NCI-H82 treated with DMSO at 0.1 percent for 48 hours (cell line): ENCODE data around the gene ROPN1.
"Not testable (repeated sequence)": the region's sequence is repeated elsewhere in the genome, so short reads cannot be mapped to it uniquely, and the experiment has no call there.

Source experiments
- DNase-seq: peaks from one replicate; lab custom pipeline; 2025; ENCODE audit not compliant: unreplicated experiment; lab: John Stamatoyannopoulos, UW

Gene ROPN1

DNA sequence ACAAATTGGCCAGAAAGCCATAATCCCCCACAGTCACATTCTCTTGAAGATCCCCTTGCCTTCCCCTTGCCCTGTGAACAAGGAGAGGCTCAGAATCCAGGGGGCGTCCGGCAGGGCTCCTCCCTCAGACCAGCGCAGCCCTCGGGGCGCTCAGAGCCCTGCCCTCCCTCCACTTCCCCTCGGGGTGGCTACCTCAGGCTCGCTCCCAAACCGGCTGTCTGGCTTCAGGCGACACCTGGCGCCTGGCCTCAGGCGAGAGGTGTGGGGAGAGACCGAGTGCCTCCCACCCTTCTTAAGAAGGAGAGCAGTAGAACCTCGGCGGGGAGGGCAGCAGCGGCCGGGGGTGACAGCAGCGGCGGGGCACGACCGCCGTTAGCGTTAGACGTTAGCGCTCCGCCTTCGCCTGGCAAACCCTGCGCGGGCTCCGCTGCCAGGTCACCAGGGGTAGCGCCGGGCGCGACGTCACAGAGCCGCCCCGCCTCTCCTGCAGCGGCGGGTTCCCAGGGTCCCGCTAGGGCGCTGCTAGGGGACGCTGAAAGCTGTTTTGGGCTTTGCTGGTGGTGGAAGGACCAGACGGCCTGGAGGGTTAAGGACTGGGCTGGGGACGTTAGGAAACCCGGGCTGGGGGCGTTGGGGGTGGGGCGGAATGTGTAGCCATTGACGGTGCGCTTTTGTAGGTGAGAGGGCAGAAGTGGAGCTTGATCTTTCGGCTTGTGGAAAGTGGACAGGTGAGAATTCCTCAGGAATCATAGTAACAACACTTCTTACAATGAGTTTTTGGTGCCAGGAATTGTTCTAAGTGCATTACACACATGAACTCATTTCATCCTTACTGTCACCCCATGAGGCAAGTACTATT lies at the start of gene ROPN1:
Gene ROPN1, minus strand, starts transcription at position 395 of the 859 bp plus-strand sequence. CDS start 11,643 bp downstream, outside the sequence.
- not testable (repeated sequence) for DNase-seq

DNA sequence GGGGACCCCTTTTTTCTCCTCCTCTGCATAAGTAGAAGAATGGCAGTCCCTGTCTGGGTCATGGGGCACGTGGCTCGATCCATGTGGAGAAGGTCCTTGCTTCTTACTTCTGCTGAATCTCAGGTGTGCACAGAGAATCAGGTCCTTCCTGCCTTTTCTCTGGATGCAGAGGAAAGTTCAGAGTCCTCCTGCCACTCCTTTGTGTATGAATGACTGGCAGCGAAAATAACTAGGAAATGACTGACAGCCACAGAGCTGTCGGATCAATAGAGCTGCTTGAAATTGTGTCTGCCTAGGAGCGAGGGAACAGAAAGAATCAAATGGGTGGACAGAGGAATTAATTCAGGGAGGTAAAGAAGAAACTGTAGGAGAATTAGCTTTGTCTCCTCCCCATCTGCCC lies 49.6 kb upstream of the ROPN1 start:
- no peak for DNase-seq

DNA sequence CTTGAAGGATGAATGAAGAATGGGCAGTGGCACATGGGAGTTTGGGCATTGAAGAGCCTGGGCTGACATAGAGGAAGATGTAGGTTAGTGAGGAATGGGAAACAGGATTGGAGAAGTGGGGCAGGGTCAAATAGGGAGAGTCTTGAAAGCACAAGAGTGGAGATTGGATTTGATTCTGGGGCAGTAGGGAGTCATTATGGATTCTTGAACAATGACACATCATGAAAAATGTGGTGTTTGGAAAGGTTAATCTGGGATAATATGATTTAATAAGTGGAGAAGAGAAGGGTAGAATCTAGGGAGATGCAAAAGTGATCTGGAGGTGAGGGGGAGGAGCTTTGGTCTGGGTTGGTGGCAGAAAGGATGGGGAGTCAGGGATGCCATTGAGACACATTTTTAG lies 45.4 kb upstream of the ROPN1 start:
- DNase-seq, result no peak

DNA sequence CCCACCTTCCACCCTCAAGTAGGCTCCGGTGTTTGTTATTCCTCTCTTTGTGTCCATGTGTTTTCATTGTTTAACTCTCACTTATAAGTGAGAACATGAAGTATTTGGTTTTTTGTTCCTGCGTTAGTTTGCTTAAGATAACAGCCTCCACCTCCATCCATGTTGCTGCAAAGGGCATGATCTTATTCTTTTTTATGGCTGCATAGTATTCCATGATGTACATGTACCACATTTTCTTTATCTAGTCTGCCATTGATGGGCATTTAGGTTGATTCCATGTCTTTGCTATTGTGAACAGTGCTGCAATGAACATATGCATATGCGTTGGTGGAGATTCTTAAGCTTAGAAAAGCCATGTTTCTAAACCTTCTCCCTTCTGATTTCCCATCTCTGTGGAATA lies 44.3 kb upstream of the ROPN1 start:
- DNase-seq, result not testable (repeated sequence)

DNA sequence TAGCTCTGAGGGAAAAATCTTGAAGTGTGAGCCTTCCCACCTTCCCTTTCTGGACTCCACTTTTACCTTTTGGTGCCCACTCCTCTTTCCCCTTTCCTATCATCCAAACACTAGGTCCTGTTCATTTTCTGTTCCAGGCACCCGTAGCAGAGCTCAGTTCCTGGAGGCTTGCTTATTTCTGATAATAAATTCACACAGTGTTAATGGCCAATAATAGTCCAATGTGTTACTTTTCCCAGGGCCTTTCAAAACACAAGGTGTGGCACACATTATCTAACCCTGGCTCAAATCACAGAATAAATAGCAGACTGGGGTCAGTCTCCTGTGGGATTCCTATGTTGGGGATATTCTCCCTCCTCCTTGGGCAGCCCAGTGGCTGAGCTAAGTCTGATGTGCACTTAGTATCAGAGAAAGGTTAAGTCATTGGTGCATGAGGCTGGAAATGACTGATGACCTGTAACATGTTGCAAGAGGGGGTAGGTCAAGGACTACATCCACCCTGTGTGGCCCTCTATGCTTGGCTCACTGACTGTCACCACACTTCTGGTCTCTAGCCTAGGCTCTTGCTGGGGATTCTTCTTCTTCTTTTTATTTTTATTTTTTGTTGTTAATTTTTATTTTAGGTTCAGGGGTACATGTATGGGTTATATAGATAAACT lies 43.7 kb upstream of the ROPN1 start:
- DNase-seq, result no peak

DNA sequence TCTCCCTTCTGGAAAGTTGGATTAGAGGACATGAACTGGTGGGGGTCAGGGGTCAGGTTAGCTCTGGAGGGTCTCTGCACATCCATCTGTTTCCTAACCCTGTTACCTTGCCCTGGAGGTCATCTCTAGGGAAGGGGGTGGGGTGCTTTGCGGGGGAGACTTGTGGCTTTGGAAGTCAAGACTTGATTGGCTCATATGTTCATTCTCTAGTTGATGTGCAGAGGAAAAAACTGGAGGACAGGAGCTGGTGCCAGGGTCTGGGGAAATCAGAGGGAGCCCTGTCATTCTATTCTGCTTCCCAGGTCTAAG lies 42.9 kb upstream of the ROPN1 start:
- no peak for DNase-seq

DNA sequence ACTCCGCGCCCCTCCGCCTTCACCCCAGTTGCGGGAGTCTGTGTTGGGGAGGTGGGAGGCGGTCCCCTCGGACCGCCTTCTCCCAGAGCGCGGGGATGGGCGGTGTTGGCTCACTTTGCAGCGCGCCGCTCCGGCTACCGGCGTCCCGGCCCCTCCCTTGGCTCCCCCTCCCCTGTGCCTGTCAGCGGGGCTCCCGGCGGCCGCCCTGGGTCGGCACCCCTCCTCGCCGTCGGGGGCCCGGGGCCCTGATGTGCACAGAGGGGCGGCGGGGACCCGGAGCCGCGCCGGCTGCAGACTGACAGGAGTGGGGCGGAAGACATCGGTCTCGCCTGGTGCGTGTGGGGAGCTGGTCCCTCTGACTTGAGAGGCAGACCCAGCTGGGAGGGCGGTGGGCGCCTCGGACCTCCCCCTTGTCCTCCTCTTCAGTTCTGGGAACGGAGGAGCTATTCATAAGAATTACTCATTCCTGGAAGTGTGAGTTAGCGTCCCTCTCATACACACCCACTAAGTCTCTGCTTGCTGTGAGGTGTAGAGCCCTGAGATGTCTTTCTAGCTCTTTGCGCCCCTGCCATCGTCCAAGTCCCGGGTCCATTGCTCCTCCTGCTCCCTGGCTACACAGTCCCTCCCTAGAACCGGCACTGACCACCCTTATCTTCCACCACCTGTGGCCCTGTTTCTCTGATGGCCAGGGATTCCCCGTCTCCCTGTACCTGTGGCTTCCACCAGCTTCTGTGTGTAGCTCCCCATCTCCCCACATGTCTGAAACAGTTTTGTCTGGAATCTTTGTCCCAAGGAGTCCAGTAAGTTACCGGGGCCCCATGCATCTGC lies 42.3 kb upstream of the ROPN1 start:
- DNase-seq, result no peak

DNA sequence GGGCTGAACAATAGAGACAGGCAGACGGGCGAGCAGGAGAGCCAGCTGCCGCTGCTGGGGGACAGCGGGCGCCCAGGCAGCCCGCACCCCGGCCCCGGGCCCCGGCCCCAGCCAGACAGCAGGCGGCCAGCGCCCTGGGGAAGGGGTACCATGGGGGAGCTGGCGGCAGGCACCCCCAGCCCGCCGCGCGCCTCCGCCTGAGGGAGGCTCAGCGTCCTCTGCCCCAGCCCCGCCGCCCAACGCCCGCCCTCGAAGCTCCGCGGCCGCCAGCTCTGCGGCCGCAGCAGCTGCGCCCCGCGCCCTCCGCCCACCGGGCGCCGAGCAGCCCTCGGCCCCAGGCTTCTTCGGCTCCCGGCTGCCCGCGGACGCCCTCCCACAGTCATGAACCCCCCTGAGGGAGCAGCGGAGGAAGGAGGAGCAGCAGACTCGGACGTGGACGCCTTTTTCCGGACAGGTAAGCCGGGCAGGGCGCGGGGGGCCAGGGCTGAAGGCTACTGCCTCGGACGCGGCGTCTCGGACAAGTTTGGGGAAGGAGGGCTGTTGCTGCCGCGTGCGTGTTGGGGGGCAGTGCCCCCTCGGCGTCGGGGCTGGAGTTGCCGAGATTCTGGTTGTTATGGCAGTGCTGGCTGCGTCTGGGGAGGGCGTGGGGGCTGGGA lies 41.6 kb upstream of the ROPN1 start, which contains the start of gene KALRN:
Gene KALRN, plus strand, starts transcription at position 10 of the 656 bp plus-strand sequence.
- DNase-seq, result no peak

DNA sequence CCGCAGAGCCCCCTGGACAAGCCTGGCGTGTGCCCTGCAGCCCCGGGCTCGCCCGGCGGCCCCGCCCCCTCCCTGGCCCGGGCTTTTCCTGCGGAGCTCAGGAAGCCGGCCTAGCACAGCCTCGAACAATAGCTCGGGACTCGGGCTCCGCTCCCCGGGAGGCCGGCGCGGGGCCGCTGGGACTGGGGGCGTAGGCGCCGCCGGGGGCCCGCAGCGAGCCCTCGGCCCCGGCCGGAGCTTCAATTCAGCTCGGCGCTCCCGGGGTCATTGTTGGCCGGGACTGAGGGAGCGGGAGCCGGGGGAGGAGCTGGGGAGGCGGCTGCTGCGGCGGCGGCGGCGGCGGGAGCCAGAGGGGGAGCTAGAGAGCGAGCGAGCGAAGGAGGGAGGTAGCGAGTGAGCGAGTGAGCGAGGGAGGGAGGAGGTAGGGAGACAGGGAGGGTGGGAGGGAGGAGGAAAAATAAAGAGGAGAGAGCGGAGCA lies 41.0 kb upstream of the ROPN1 start:
- DNase-seq, result peak; percentile 87

DNA sequence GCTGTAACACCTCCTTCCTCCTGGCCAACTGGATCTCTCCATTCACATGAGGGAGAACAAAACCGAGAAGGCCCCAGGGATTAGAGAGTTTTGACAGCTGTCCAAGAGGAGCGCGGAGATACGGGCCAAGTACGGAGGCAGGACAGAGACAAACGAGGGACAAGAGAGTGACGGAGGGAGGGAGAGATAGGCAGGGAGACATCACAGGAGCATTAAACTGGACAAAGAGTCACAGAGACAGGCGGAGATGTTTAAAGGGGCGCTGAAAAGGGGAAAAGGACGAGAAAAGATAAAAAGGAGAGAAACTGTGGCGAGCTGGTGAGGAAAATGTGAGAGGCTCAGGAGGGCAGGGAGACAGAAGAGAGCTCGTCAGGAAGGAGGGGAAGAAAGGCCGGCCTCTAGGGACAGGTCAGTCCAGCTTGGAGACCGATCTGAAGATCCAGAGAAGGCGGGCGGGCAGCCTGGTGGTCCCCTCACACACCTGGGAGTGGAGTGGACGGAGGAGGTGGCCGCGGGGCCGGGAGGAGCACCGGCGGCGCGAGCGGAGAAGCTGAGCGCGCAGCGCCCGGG lies 40.5 kb upstream of the ROPN1 start:
- DNase-seq, result peak; percentile 96

DNA sequence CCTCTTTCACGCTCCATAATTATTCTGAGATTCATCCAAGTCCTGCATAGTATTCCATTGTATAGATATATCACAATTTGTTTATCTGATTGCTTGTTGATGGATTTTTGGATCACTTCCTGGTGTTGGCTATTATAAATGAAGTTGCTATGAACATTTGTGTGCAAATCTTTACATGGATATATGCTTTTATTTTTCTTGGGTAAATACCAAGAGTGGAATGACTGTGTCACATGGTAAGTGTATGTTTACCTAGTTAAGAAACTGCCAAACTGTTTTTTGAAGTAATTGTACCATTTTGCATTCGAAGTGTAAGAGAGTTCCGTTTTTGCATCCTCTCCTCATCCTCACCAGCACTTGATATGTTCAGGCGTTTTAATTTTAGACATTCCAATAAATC lies 34.6 kb upstream of the ROPN1 start:
- no peak for DNase-seq

DNA sequence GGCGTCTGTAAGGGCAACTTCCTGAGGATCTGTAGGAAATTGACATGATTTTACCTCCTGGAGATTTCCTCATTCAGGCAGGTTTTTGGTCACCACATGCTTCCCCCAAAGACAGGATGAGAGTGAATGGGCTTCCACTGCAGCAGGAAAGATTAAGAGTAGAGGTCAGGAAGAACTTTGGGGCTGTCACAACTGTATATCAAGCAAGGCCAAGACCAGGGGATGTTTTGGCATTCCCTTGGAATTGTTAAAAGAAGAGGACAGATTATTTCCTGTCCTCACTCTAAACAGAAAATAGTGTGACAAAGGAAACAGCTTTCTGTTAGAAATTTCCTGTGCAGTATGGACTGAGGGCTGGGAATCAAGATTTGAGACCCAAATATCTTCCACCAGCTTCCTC lies 31.6 kb upstream of the ROPN1 start:
- DNase-seq, result not testable (repeated sequence)

DNA sequence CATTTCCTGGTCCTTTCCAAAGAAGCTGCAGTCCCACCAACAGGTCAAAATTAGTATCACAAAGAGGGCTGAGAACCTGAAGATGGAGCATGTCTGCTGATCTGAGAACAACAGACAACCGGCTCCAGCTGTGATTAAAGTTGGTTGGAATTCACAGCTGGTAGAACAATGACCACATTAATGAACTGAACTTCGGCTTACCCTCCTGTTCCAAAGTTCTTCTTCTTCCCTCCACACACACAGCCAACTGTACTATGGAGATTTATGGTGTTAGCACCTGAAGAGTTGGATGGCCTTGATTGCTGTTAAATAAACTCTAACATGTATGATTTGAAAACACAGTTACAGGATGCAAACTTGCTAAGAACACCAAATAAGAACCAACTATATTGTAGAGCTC lies 27.4 kb upstream of the ROPN1 start:
- DNase-seq, result no peak

DNA sequence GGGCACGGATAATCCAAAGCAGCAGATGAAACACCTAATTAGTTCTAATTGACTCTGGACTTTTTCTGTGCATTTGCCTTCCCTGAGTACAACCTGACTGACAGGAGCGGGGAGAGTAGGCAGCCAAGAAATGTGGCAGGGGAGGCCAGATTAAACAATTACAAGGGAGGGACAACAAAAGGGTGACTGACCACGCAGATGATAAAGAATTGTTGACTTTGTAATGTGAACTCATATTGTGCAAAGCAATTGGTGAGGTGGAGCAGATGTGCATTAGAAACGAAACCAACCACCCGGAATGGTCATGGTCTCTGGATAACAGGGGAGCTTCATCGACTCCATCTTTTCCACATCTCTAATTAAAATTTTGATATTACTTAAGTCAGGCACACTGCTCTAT lies 25.6 kb upstream of the ROPN1 start:
- not testable (repeated sequence) for DNase-seq

DNA sequence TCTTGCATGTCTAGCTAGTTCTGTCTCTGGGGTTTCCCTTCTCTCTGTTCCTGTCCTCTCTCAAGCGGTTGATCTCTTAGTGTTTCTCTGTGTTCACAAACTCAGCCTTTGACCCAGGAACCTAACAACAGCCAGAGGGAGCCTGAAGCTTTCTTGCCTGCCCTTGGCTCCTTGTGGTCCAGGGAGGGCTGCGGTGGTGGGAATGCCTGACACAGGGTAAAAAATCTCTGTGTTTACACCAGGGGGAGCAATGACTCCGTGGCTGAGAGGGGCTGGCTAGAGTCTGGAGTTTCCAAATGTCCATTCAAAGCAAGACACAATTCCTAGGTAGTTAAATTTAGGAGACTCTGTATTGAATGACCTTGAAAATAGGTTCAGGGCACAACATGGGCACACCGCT lies 24.6 kb upstream of the ROPN1 start:
- peak; percentile 63 for DNase-seq

DNA sequence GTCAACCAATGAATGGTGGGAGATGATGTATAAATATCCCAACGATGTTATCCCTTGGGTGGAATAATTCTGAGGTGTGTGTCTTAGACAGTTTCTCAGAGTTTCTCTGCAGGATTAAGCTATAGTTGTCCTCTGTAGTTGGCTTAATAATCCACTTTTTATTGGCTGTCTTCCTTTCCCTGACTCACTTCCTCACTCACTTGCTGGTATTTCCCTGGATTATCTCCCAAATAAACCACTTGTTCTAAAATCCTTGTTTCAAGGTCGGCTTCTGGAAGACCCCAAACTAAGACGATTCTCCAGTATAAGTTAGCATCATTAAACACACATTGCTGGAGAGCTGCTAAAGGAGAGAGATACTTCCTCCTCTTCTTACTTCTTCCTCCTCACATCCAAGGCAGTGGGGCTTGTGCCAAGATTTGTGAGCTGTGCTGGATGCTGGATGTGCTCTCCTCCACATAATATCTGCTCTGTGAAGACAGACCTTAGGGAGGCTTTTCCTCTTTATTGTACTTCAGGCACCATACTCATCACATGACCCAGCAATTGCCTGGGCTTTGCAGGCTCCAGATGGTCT lies 22.5 kb upstream of the ROPN1 start:
- no peak for DNase-seq

DNA sequence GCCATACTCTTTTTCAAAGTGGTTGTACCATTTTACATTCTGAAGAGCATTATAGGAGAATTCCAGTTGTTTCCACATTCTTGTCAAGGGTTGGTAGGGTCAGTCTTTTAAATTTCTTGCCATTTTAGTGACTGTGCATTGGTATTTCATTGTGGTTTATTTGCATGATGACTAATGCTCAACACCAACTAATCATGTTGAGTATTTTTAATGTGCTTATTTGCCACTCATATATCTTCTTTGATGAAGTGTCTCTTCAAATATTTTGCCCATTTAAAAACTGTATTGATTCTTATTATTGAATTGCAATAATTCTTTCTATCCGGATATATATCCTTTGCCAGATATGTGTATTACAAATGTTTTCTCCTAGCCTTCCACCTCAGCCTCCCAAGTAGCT lies 16.4 kb upstream of the ROPN1 start:
- DNase-seq, result not testable (repeated sequence)

DNA sequence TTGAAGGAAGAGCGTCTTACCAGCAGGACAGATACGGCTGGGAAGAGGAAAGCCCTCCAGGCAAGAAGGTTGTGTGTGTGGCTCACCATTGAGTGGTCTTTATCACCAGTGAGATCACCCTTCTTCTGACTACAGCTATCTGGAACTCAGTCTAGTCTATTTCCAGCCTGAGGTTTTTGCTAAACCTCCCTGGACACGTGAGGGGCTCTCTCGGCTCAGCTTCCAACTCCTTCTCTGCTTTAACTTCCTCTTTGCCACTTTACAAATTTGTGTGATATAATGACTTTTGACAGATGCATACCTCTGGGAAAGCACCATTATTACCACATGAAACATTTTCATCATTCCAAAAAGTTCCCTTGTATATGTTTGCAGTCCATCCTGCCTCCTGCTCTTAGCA lies 15.3 kb upstream of the ROPN1 start:
- DNase-seq, result no peak

DNA sequence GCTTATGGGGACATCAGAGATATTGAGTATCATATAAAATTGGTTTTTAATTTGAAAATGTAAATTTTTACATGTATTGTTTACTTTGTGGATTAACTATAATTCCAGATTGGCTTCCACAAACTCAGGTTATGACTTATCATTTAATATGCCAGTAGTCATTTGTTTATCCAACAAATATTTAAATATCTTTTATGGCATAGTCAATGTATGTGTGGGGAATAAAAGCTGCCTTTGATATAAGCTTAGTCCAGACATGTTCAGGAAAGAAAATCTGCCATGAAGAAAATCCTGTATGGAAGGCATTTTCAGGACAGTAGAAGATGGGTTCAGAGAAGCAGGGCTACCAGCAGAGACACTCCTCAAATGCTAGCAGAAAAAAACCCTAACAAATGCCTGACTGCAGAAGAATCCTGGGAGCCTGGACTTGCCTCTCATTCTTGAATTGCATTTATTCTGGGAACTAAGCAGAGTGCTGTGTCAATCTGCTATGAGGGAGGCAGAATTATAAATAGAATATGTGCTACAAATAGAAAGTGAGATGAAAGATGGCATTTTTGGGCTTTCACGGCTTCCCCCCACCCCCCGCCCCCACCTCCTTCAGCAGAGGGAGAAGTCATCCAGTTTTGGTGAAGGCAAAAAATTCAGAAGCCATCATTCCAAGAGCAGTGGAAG lies 10.6 kb upstream of the ROPN1 start:
- DNase-seq, result not testable (repeated sequence)

DNA sequence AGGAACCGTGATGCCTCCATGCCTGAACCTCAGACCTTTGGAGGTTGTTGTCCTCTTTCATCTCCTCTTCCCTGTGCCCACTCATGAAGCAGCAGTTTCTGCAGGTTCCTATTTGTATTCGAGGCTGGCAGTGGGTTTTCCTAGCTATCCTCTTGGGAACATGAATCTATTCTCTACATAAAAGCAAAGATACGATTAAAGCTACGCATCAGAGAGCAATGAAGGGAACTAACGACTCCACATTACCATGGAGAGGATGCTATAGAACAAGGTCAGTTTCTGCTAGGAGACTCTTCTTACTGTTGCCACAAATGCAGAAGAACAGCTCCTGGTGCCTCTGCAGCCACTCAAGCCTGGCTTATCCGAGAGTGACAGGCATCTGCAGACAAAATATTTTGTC lies 9.4 kb upstream of the ROPN1 start:
- DNase-seq, result not testable (repeated sequence)
